ENCODE data around the gene ZBTB20. TPM values are rescaled to one million over a fixed set of nuclear protein-coding genes. Genes with fewer than 3 reads are reported as not detected.

ZBTB20 gene
- polyA plus RNA-seq, 1 donor, result 1.1 TPM

GRCh38 chr3:114590309-114591047, 556.6 kb downstream of the ZBTB20 start:
- no peak overlapping the region for H3K4me3 ChIP-seq (ENCODE audit: low read length)
- no peaks in the 10 kb centered on the region for H3K4me1 ChIP-seq (ENCODE audit: control insufficient read depth, insufficient read depth, low read length)
- no peak for DNase-seq
- no peaks in the 10 kb centered on the region for H3K36me3 ChIP-seq (ENCODE audit: control insufficient read depth, insufficient read depth, low read length)
- no peaks in the 10 kb centered on the region for H3K27me3 ChIP-seq (ENCODE audit: control insufficient read depth, insufficient read depth, low read length)
- H3K9me3 ChIP-seq (ENCODE audit: control insufficient read depth, low read depth, low read length), result no peaks in the 10 kb centered on the region
- 100% methylated on average over 1 of the region's 6 CpGs for WGBS (ENCODE audit: insufficient coverage, low lambda C conversion rate)
- no peak overlapping the region for H3K27ac ChIP-seq (ENCODE audit: low read length)

GRCh38 chr3:114587986-114588385, 559.1 kb downstream of the ZBTB20 start:
- WGBS (ENCODE audit: insufficient coverage, low lambda C conversion rate), result no CpG with 5 or more reads among the region's 5 CpGs
- DNase-seq, result no peak

GRCh38 chr3:114586119-114586518, 561.0 kb downstream of the ZBTB20 start:
- H3K4me1 ChIP-seq (ENCODE audit: control insufficient read depth, insufficient read depth, low read length), result no peaks in the 10 kb centered on the region
- H3K36me3 ChIP-seq (ENCODE audit: control insufficient read depth, insufficient read depth, low read length), result no peaks in the 10 kb centered on the region
- no peaks in the 10 kb centered on the region for H3K9me3 ChIP-seq (ENCODE audit: control insufficient read depth, low read depth, low read length)
- DNase-seq, result peak in 1 of 2 donors; percentile 20
- WGBS (ENCODE audit: insufficient coverage, low lambda C conversion rate), result no CpG with 5 or more reads among the region's 1 CpG
- no peaks in the 10 kb centered on the region for H3K27me3 ChIP-seq (ENCODE audit: control insufficient read depth, insufficient read depth, low read length)
- no peak overlapping the region for H3K27ac ChIP-seq (ENCODE audit: low read length)
- H3K4me3 ChIP-seq (ENCODE audit: low read length), result no peak overlapping the region

More at GRCh38 chr3:114587986-114588385, 559.1 kb downstream of the ZBTB20 start:
- no peak overlapping the region for H3K27ac ChIP-seq (ENCODE audit: low read length)
- H3K36me3 ChIP-seq (ENCODE audit: control insufficient read depth, insufficient read depth, low read length), result no peaks in the 10 kb centered on the region
- H3K4me1 ChIP-seq (ENCODE audit: control insufficient read depth, insufficient read depth, low read length), result no peaks in the 10 kb centered on the region
- no peak overlapping the region for H3K4me3 ChIP-seq (ENCODE audit: low read length)
- no peaks in the 10 kb centered on the region for H3K9me3 ChIP-seq (ENCODE audit: control insufficient read depth, low read depth, low read length)
- no peaks in the 10 kb centered on the region for H3K27me3 ChIP-seq (ENCODE audit: control insufficient read depth, insufficient read depth, low read length)

DNA sequence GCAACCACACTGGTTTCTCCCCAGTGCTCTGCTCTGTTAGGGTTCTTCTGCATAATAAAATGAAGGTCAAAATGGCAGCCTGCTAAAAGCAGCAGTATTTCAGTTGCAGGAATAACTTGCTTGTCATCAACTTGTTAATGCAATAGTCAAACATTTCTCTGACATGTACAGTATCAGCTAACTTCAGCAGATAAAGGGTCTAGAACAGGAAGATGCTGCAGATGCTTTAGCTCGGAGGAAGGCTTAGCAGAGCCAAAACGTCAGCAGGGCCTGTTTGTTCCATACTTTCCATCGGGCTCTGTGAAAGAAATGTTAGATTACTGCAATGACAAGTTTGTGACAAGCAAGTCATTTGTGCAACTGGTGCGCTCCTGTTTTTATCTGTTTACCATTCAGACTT, 561.4 kb downstream of the ZBTB20 start:
- no CpG with 5 or more reads among the region's 4 CpGs for WGBS (ENCODE audit: insufficient coverage, low lambda C conversion rate)
- no peak overlapping the region for H3K27ac ChIP-seq (ENCODE audit: low read length)
- H3K27me3 ChIP-seq (ENCODE audit: control insufficient read depth, insufficient read depth, low read length), result no peaks in the 10 kb centered on the region
- no peak overlapping the region for H3K4me3 ChIP-seq (ENCODE audit: low read length)
- no peak for DNase-seq
- no peaks in the 10 kb centered on the region for H3K9me3 ChIP-seq (ENCODE audit: control insufficient read depth, low read depth, low read length)
- H3K4me1 ChIP-seq (ENCODE audit: control insufficient read depth, insufficient read depth, low read length), result no peaks in the 10 kb centered on the region
- no peaks in the 10 kb centered on the region for H3K36me3 ChIP-seq (ENCODE audit: control insufficient read depth, insufficient read depth, low read length)

GRCh38 chr3:114584734-114585371, 562.2 kb downstream of the ZBTB20 start:
- Histone ChIP-seq H3K4me1 (ENCODE audit: control insufficient read depth, insufficient read depth, low read length) (no peaks in the 10 kb centered on the region), H3K36me3 (ENCODE audit: control insufficient read depth, insufficient read depth, low read length) (no peaks in the 10 kb centered on the region), H3K9me3 (ENCODE audit: control insufficient read depth, low read depth, low read length) (no peaks in the 10 kb centered on the region), H3K27me3 (ENCODE audit: control insufficient read depth, insufficient read depth, low read length) (no peaks in the 10 kb centered on the region), H3K4me3 (ENCODE audit: low read length) (no peak overlapping the region), H3K27ac (ENCODE audit: low read length) (no peak overlapping the region)
- DNase-seq, result peak in 1 of 2 donors; percentile 39
- WGBS (ENCODE audit: insufficient coverage, low lambda C conversion rate), result no CpG with 5 or more reads among the region's 6 CpGs

DNA sequence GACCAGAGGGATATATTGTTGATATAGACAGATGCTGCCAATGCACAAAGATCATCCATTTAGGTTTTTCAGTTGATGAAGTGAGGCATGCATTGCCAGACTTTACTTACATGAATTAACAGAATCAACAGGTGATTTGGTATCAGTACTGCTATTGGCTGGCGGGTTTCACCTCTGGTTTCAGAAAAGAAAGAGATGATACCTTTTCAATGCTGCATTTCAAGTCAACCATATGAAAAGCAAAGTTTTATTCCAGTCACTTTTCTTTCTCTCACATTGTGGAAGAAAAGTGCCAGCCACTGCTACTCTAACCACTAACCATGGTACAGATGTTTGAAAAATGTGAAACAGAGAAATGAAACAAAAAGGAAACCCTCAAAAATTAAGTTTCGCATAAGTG, 564.2 kb downstream of the ZBTB20 start:
- no peaks in the 10 kb centered on the region for H3K4me1 ChIP-seq (ENCODE audit: control insufficient read depth, insufficient read depth, low read length)
- WGBS (ENCODE audit: insufficient coverage, low lambda C conversion rate), result 100% methylated on average over 1 of the region's 2 CpGs
- no peaks in the 10 kb centered on the region for H3K36me3 ChIP-seq (ENCODE audit: control insufficient read depth, insufficient read depth, low read length)
- H3K27ac ChIP-seq (ENCODE audit: low read length), result no peak overlapping the region
- no peaks in the 10 kb centered on the region for H3K9me3 ChIP-seq (ENCODE audit: control insufficient read depth, low read depth, low read length)
- no peaks in the 10 kb centered on the region for H3K27me3 ChIP-seq (ENCODE audit: control insufficient read depth, insufficient read depth, low read length)
- DNase-seq, result no peak
- H3K4me3 ChIP-seq (ENCODE audit: low read length), result no peak overlapping the region

DNA sequence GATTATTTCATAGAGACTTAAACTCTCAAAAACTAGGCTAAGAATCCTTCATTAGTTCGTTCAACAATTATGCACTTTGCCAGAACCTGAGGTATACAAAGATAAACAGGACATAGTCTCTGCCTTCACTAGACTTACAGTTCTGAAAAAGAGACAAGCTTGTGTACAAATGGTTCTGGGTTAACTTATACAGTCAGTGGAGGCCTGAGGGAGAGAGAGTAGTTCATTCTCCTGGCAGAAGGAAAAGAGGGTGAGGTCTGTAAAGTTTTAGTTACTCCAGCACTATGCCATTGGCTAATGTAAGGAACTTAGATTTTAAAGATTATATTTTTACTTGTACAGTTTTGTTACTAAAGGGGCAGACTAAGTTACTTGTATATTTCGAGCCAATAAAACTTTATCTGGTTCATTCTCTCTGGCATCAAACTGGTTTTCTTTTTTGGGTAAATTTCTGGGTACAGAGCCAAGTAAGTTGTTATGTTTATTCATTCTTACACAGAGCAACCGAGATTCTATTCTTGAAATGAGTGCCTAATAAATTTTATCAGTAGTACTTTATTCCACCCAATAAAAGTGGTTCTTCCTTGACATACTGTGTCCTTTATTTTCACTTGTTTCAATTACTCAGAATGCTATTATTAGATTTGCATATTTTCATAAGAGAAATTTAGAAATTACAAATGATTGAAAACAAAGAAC, 574.6 kb downstream of the ZBTB20 start:
- no peaks in the 10 kb centered on the region for H3K9me3 ChIP-seq (ENCODE audit: control insufficient read depth, low read depth, low read length)
- H3K36me3 ChIP-seq (ENCODE audit: control insufficient read depth, insufficient read depth, low read length), result no peaks in the 10 kb centered on the region
- H3K27me3 ChIP-seq (ENCODE audit: control insufficient read depth, insufficient read depth, low read length), result no peaks in the 10 kb centered on the region
- DNase-seq, result no peak
- no peak overlapping the region for H3K4me3 ChIP-seq (ENCODE audit: low read length)
- no peak overlapping the region for H3K27ac ChIP-seq (ENCODE audit: low read length)
- H3K4me1 ChIP-seq (ENCODE audit: control insufficient read depth, insufficient read depth, low read length), result peaks cover 7% of the 10 kb centered on the region
- 86% methylated on average over 2 of the region's 3 CpGs for WGBS (ENCODE audit: insufficient coverage, low lambda C conversion rate)

DNA sequence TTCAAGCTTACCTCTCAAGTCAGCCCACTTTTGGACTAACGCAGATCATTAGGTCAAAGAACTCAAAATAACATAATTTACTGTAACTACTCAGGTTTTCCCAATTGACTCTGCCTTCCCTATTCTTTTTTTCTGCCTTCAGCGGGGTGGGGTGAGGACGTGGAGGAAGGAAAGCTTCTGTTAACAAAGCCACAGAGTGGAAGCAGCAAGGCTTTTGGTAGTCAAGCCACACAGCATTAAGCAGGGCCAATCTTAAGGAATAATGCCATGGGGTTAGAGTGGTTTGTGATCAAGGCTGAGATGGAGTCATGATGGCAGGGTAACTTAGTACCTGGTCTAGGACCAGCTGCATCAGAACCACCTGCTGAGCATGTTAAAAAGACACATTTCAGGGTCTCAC, 575.7 kb downstream of the ZBTB20 start:
- Histone ChIP-seq H3K4me3 (ENCODE audit: low read length) (no peak overlapping the region), H3K27me3 (ENCODE audit: control insufficient read depth, insufficient read depth, low read length) (no peaks in the 10 kb centered on the region), H3K36me3 (ENCODE audit: control insufficient read depth, insufficient read depth, low read length) (no peaks in the 10 kb centered on the region), H3K27ac (ENCODE audit: low read length) (no peak overlapping the region), H3K9me3 (ENCODE audit: control insufficient read depth, low read depth, low read length) (no peaks in the 10 kb centered on the region), H3K4me1 (ENCODE audit: control insufficient read depth, insufficient read depth, low read length) (peaks cover 7% of the 10 kb centered on the region)
- DNase-seq, result no peak
- 100% methylated on average over 1 of the region's 3 CpGs for WGBS (ENCODE audit: insufficient coverage, low lambda C conversion rate)

GRCh38 chr3:114569186-114569585, 577.9 kb downstream of the ZBTB20 start:
- no peak overlapping the region for H3K4me3 ChIP-seq (ENCODE audit: low read length)
- H3K36me3 ChIP-seq (ENCODE audit: control insufficient read depth, insufficient read depth, low read length), result no peaks in the 10 kb centered on the region
- no peak for DNase-seq
- peaks cover 7% of the 10 kb centered on the region for H3K4me1 ChIP-seq (ENCODE audit: control insufficient read depth, insufficient read depth, low read length)
- no peaks in the 10 kb centered on the region for H3K9me3 ChIP-seq (ENCODE audit: control insufficient read depth, low read depth, low read length)
- H3K27me3 ChIP-seq (ENCODE audit: control insufficient read depth, insufficient read depth, low read length), result no peaks in the 10 kb centered on the region
- H3K27ac ChIP-seq (ENCODE audit: low read length), result no peak overlapping the region
- no CpG with 5 or more reads among the region's 2 CpGs for WGBS (ENCODE audit: insufficient coverage, low lambda C conversion rate)

DNA sequence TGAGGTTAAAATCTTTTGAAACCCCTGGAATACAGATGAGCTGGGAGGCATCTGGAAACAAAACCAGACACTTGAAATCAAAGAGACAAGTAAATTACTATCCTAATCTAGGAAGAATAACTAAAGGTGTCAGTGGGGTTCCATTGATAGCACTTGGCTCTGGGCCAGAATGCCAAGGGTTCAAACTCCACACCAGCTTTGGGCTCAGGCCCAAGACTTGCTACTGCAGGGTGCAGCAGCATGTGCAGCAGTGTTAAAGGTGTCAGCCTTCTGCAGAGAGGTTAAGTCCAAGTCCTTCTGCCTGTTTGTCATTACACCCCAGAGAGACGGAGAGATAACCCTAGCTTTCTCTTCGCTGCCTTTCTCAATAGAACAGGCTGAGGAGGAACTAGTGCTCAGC, 579.3 kb downstream of the ZBTB20 start:
- Histone ChIP-seq H3K4me1 (ENCODE audit: control insufficient read depth, insufficient read depth, low read length) (peaks cover 7% of the 10 kb centered on the region), H3K27ac (ENCODE audit: low read length) (no peak overlapping the region), H3K4me3 (ENCODE audit: low read length) (no peak overlapping the region), H3K27me3 (ENCODE audit: control insufficient read depth, insufficient read depth, low read length) (no peaks in the 10 kb centered on the region), H3K36me3 (ENCODE audit: control insufficient read depth, insufficient read depth, low read length) (no peaks in the 10 kb centered on the region), H3K9me3 (ENCODE audit: control insufficient read depth, low read depth, low read length) (no peaks in the 10 kb centered on the region)
- no CpG with 5 or more reads among the region's 2 CpGs for WGBS (ENCODE audit: insufficient coverage, low lambda C conversion rate)
- DNase-seq, result peak; percentile 30 to 72
